ENCODE results near the gene OR10G2.

DNA sequence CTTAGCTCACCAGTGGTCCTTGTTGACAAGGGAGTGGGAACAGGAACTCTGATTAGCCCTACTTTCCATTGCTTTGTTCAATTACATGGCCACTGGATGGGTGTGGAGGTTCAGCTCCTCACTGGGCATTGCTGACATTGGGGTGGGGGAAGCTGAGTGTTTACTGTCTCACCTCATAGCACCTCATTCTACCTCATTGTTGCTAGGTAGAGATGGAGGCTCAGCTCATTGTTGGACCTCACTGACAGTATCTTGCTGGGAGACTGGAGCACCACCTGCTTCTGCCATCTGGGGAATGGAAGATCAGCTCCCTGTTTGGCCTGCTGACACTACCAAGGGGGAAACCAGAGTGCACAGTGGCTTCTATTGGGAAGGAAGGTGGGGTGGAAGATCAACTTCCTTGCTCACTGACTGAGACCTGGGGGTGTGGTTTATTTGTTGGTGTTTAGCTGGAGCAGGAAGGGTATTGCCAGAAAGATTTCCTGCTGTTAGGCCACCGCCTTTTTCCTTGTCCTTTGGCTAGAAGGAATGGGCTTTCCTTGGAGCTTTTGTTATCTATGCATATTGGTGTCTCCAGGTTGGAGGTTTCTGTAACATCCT is 17.6 kb upstream of the OR10G2 start:
- TF ChIP-seq, protein P1, sequence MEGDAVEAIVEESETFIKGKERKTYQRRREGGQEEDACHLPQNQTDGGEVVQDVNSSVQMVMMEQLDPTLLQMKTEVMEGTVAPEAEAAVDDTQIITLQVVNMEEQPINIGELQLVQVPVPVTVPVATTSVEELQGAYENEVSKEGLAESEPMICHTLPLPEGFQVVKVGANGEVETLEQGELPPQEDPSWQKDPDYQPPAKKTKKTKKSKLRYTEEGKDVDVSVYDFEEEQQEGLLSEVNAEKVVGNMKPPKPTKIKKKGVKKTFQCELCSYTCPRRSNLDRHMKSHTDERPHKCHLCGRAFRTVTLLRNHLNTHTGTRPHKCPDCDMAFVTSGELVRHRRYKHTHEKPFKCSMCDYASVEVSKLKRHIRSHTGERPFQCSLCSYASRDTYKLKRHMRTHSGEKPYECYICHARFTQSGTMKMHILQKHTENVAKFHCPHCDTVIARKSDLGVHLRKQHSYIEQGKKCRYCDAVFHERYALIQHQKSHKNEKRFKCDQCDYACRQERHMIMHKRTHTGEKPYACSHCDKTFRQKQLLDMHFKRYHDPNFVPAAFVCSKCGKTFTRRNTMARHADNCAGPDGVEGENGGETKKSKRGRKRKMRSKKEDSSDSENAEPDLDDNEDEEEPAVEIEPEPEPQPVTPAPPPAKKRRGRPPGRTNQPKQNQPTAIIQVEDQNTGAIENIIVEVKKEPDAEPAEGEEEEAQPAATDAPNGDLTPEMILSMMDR (conservative IDR thresholded peaks at IDR 0.05 in 1 of 2, IDR thresholded peaks at IDR 0.05 in 1 of 2; ENCODE audit: low read depth in 1 of 2, low read length in 2 of 2), result no peak
- no peak for TF ChIP-seq EZH2 (IDR thresholded peaks at IDR 0.05; ENCODE audit: low read length, missing control alignments)
